Activated CD4-positive, alpha-beta T cell treated with anti-CD3 and anti-CD28 coated beads for 36 hours (primary cell): ENCODE data around the gene KAZN. TPM values are rescaled to one million over a fixed set of nuclear protein-coding genes. Genes with fewer than 3 reads are reported as not detected.

Experiments
- ATAC-seq: fragments of 200-7000 bp; cut with Tn5 transposase; one replicate; pipeline ENCODE4 v1.10.0; 2021; ENCODE audit warnings: mild to moderate bottlenecking, moderate library complexity
- CTCF ChIA-PET: fragments of 350-600 bp; sonication (Branson Sonifier 250); formaldehyde crosslinking; loops from one replicate; lab custom pipeline; 2021; ENCODE audit warnings: antibody characterized with exemption; lab: Charles Lee
- POLR2A ChIA-PET: fragments of 350-600 bp; sonication (Branson Sonifier 250); formaldehyde crosslinking; loops from one replicate; lab custom pipeline; 2021; ENCODE audit warnings: antibody characterized with exemption, inconsistent platforms; lab: Charles Lee
- DNase-seq: peaks from one replicate; pipeline ENCODE4 v3.0.0-alpha.2; 2020
- H3K27ac Mint-ChIP-seq: one replicate; pipeline ENCODE4 v1.8.0; 2021; ENCODE audit warnings: mixed read lengths
- H3K27me3 Mint-ChIP-seq: one replicate; pipeline ENCODE4 v1.8.0; 2021; ENCODE audit warnings: mixed read lengths
- H3K36me3 Mint-ChIP-seq: one replicate; pipeline ENCODE4 v1.8.0; 2021; ENCODE audit warnings: low read depth, mixed read lengths
- H3K4me1 Mint-ChIP-seq: one replicate; pipeline ENCODE4 v1.8.0; 2021; ENCODE audit warnings: mixed read lengths
- H3K4me3 Mint-ChIP-seq: one replicate; pipeline ENCODE4 v1.8.0; 2021; ENCODE audit warnings: mild to moderate bottlenecking, moderate library complexity, mixed read lengths
- H3K9me3 Mint-ChIP-seq: one replicate; pipeline ENCODE4 v1.8.0; 2021; ENCODE audit warnings: low read depth, mixed read lengths
- intact Hi-C, 2 experiments: fragments of 100-400 bp; cut with DNase I in 1 of 2; cut with micrococcal nuclease in 1 of 2; formaldehyde crosslinking; loops; one replicate each; pipeline versions ENCODE4 v1.14.2 to v1.15.1; 2022 to 2024; cut with DNase I, micrococcal nuclease
- total RNA-seq, 2 experiments: library from RNA; stranded (reverse); gene quantifications; one replicate each; pipeline ENCODE4 v1.2.3, GENCODE V29; 2021

Gene KAZN
- total RNA-seq, 2 experiments from 2014 or later: 0.89 to 0.90 TPM

GRCh38 chr1:14875524-14876509, 277.3 kb downstream of the KAZN start:
- CTCF ChIA-PET: no interaction called here
- Mint-ChIP-seq H3K4me3 (no peak overlapping the region), H3K27ac (no peak overlapping the region), H3K4me1 (no peaks in the 10 kb centered on the region), H3K27me3 (peaks cover 5% of the 10 kb centered on the region), H3K9me3 (no peaks in the 10 kb centered on the region), H3K36me3 (no peaks in the 10 kb centered on the region)
- intact Hi-C loops: no loop called here
- ATAC-seq (no peak), DNase-seq (no peak)
- POLR2A ChIA-PET: no interaction called here

GRCh38 chr1:14876747-14877146, 278.3 kb downstream of the KAZN start:
- no peak for ATAC-seq
- POLR2A ChIA-PET: no interaction called here
- CTCF ChIA-PET: no interaction called here
- Mint-ChIP-seq H3K36me3 (no peaks in the 10 kb centered on the region), H3K4me3 (no peak overlapping the region), H3K9me3 (no peaks in the 10 kb centered on the region), H3K27me3 (peaks cover 4% of the 10 kb centered on the region), H3K27ac (no peak overlapping the region), H3K4me1 (no peaks in the 10 kb centered on the region)
- DNase-seq: no peak
- intact Hi-C loops: no loop called here

GRCh38 chr1:14877224-14877623, 278.7 kb downstream of the KAZN start:
- H3K27me3 Mint-ChIP-seq: peaks cover 4% of the 10 kb centered on the region
- no peaks in the 10 kb centered on the region for H3K36me3 Mint-ChIP-seq
- CTCF ChIA-PET: no interaction called here
- ATAC-seq: no peak
- no peak overlapping the region for H3K4me3 Mint-ChIP-seq
- POLR2A ChIA-PET: no interaction called here
- DNase-seq: no peak
- no peaks in the 10 kb centered on the region for H3K4me1 Mint-ChIP-seq
- H3K9me3 Mint-ChIP-seq: no peaks in the 10 kb centered on the region
- no peak overlapping the region for H3K27ac Mint-ChIP-seq
- intact Hi-C loops: no loop called here

- ChIA-PET POLR2A (no interaction called here), CTCF (no interaction called here)
- H3K27ac Mint-ChIP-seq: no peak overlapping the region
- intact Hi-C loops: no loop called here
- no peaks in the 10 kb centered on the region for H3K9me3 Mint-ChIP-seq
- peaks cover 4% of the 10 kb centered on the region for H3K27me3 Mint-ChIP-seq
- ATAC-seq (no peak), DNase-seq (no peak)
- no peaks in the 10 kb centered on the region for H3K4me1 Mint-ChIP-seq
- no peak overlapping the region for H3K4me3 Mint-ChIP-seq
- H3K36me3 Mint-ChIP-seq: no peaks in the 10 kb centered on the region
These were observed 279.6 kb downstream of the KAZN start for GRCh38 chr1:14878124-14878523.

- no peaks in the 10 kb centered on the region for H3K9me3 Mint-ChIP-seq
- intact Hi-C loops: no loop called here
- peaks cover 4% of the 10 kb centered on the region for H3K27me3 Mint-ChIP-seq
- POLR2A ChIA-PET: no interaction called here
- H3K36me3 Mint-ChIP-seq: no peaks in the 10 kb centered on the region
- ATAC-seq: no peak
- DNase-seq: no peak
- H3K4me1 Mint-ChIP-seq: no peaks in the 10 kb centered on the region
- H3K4me3 Mint-ChIP-seq: no peak overlapping the region
- no peak overlapping the region for H3K27ac Mint-ChIP-seq
- CTCF ChIA-PET: no interaction called here
These were observed 280.5 kb downstream of the KAZN start for GRCh38 chr1:14878951-14879350.

- no peak for DNase-seq
- Mint-ChIP-seq H3K27ac (no peak overlapping the region), H3K27me3 (peaks cover 4% of the 10 kb centered on the region), H3K4me1 (no peaks in the 10 kb centered on the region), H3K36me3 (no peaks in the 10 kb centered on the region), H3K9me3 (no peaks in the 10 kb centered on the region), H3K4me3 (no peak overlapping the region)
- CTCF ChIA-PET: interaction anchor here (0.6 kb wide), 2 partner anchors 14 to 723 kb away, joined by 3 read pairs; no protein-coding TSS in a partner anchor
- intact Hi-C loops: no loop called here
- POLR2A ChIA-PET: no interaction called here
- ATAC-seq: no peak
These were observed 282.2 kb downstream of the KAZN start for GRCh38 chr1:14880456-14881316.

- Mint-ChIP-seq H3K9me3 (no peaks in the 10 kb centered on the region), H3K36me3 (no peaks in the 10 kb centered on the region), H3K4me3 (no peak overlapping the region), H3K27me3 (peaks cover 1% of the 10 kb centered on the region), H3K4me1 (no peaks in the 10 kb centered on the region), H3K27ac (no peak overlapping the region)
- ChIA-PET CTCF (interaction anchor here (0.6 to 1.2 kb wide), 2 partner anchors 146 to 247 kb away, joined by 4 to 5 read pairs; no protein-coding TSS in a partner anchor), POLR2A (no interaction called here)
- no peak for DNase-seq
- intact Hi-C loops: no loop called here
- ATAC-seq: no peak
These were observed 283.5 kb downstream of the KAZN start for GRCh38 chr1:14881775-14882672.

GRCh38 chr1:14884614-14885175, 286.2 kb downstream of the KAZN start:
- DNase-seq (no peak), ATAC-seq (no peak)
- H3K27ac Mint-ChIP-seq: no peak overlapping the region
- H3K4me1 Mint-ChIP-seq: no peaks in the 10 kb centered on the region
- intact Hi-C loops: no loop called here
- H3K36me3 Mint-ChIP-seq: no peaks in the 10 kb centered on the region
- no peaks in the 10 kb centered on the region for H3K9me3 Mint-ChIP-seq
- ChIA-PET POLR2A (no interaction called here), CTCF (interaction anchor here (0.6 kb wide), 1 partner anchor 39 kb away, joined by 3 read pairs; no protein-coding TSS in a partner anchor)
- H3K27me3 Mint-ChIP-seq: no peaks in the 10 kb centered on the region
- no peak overlapping the region for H3K4me3 Mint-ChIP-seq

GRCh38 chr1:14887044-14887566, 288.6 kb downstream of the KAZN start:
- DNase-seq (no peak), ATAC-seq (no peak)
- Mint-ChIP-seq H3K36me3 (no peaks in the 10 kb centered on the region), H3K27me3 (no peaks in the 10 kb centered on the region), H3K4me3 (no peak overlapping the region), H3K27ac (no peak overlapping the region), H3K4me1 (no peaks in the 10 kb centered on the region), H3K9me3 (no peaks in the 10 kb centered on the region)
- POLR2A ChIA-PET: no interaction called here
- intact Hi-C loops: no loop called here
- CTCF ChIA-PET: interaction anchor here (0.7 to 1.5 kb wide), 2 partner anchors 75 to 141 kb away, joined by 3 to 4 read pairs; no protein-coding TSS in a partner anchor

GRCh38 chr1:14887764-14888350, 289.4 kb downstream of the KAZN start:
- CTCF ChIA-PET: no interaction called here
- POLR2A ChIA-PET: no interaction called here
- Mint-ChIP-seq H3K36me3 (no peaks in the 10 kb centered on the region), H3K9me3 (no peaks in the 10 kb centered on the region), H3K27ac (no peak overlapping the region), H3K4me3 (no peak overlapping the region), H3K27me3 (peaks cover 2% of the 10 kb centered on the region), H3K4me1 (no peaks in the 10 kb centered on the region)
- ATAC-seq (no peak), DNase-seq (no peak)
- intact Hi-C loops: no loop called here
